Omental fat pad (tissue), 4 donors: Measurements from ENCODE around the gene COL27A1. TPM values are rescaled to one million over a fixed set of nuclear protein-coding genes. Genes with fewer than 3 reads are reported as not detected.
A peak's percentile ranks its signal among the peaks of the same experiment; 100 is the strongest.

Source experiments
- ATAC-seq: fragments of 150-250 bp; one replicate; pipeline ENCODE4 v1.9.1; 2016; ENCODE audit warnings: mild to moderate bottlenecking, moderate library complexity; ENCODE audit not compliant: low FRiP score
- DNase-seq: peaks from one replicate; pipeline ENCODE4 v3.0.0-alpha.2; 2019; ENCODE audit warnings: low spot score
- CTCF ChIP-seq, 3 donors: fragments of 450-650 bp; IDR thresholded peaks; one replicate each; pipeline ENCODE4 v1.5.1; 2016 to 2017; ENCODE audit warnings: antibody characterized with exemption in 3 of 3, mild to moderate bottlenecking in 3 of 3, moderate library complexity in 2 of 3
- total RNA-seq, 4 donors: library from RNA; depleted of rRNA; stranded (reverse); fragments of >200 nt; gene quantifications; one replicate each; pipeline ENCODE4 v1.1.0, GENCODE V29; 2016

The COL27A1 gene
- total RNA-seq, 4 donors from 2014 or later = 4.9 to 78.9 (median 10.1) TPM

DNA sequence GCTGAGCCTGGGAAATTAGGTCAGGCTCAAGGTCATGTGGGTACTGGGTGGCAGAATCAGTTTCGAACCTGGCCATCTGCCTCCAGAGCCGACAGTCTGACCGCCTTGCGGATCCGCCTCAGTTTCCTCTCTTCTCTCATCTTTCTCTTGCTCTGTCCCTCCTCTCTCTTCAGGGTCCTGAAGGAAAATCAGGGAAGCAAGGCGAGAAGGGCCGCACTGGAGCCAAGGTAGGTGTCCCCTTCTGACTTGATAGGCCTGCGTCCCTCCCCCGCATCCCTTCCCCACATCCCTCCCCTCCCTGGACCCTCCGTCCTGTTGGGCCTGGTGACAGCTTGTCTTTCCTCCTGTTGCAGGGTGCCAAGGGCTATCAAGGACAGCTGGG, 126.8 kb downstream of the COL27A1 start:
- ATAC-seq = no peak
- peak; percentile 11 for DNase-seq
- no peak for TF ChIP-seq CTCF (IDR thresholded peaks at IDR 0.05)

- no peak for TF ChIP-seq CTCF (IDR thresholded peaks at IDR 0.05)
- DNase-seq (peak; percentile 18), ATAC-seq (no peak)
Measured at GRCh38 chr9:114282507-114282906, 127.2 kb downstream of the COL27A1 start.

DNA sequence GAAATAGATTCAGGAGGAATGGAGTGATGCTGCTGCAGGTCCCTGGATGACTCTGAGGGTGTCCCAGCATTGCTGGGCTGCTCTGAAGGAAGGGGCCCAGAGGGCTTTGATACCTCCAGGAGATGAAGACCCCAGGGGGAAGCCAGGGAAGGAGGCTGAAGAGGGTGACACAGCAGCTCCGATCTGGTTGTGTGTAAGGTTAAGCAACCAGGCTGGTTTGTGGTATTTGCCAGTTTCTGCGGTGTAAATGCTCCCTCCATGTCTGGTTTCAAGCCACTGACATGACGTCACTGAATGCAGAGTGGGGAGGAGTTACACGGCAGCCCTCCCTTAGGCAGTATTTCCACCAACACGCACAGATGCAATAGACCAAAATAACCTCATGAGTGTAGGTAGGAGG, 127.6 kb downstream of the COL27A1 start:
- DNase-seq (no peak), ATAC-seq (no peak)
- TF ChIP-seq CTCF (IDR thresholded peaks at IDR 0.05) = no peak

DNA sequence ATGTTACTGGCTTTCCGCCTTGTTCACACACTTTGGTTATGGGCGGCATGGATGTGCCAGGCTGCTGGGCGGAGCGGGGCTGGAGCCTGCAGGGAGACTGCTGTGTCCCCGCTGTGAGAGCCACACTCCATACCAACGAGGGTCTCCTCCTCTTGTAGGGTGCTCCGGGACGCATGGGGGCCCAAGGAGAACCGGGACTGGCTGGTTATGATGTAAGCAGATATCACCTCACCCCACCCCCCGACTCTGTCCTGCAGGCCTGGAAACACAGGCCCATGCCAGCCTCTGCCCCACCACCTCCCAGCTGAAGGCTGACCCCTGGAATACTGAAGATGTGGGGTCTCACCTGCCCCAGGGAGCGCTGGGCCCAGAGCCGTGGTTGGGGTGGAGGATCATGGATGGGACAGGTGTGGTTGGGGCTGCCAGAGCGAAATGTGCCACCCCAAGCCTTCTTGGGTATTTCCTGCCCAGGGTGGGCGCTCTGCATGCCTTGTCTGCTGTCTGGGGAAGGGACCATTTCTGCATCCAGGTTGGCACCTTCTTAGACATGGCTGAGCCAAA, 128.3 kb downstream of the COL27A1 start:
- ATAC-seq (no peak), DNase-seq (peak; percentile 12)
- TF ChIP-seq CTCF (IDR thresholded peaks at IDR 0.05) = no peak

- DNase-seq (peak; percentile 17), ATAC-seq (no peak)
- TF ChIP-seq CTCF (IDR thresholded peaks at IDR 0.05) = no peak
Measured at GRCh38 chr9:114284316-114285060, 129.2 kb downstream of the COL27A1 start.

- TF ChIP-seq CTCF (IDR thresholded peaks at IDR 0.05) = no peak
- ATAC-seq (no peak), DNase-seq (peak; percentile 27)
Measured at GRCh38 chr9:114285166-114285867, 130.0 kb downstream of the COL27A1 start.
